HG03066 (cell line): ENCODE results near the gene ABLIM2.

Experiments
- ATAC-seq: cut with Tn5 transposase; IDR thresholded peaks from one replicate; pipeline ENCODE4 v1.9.1; 2021; ENCODE audit warnings: low read depth; ENCODE audit not compliant: unreplicated experiment

ABLIM2 gene

GRCh38 chr4:8053688-8054449, 104.7 kb downstream of the ABLIM2 start:
- no peak for ATAC-seq

- ATAC-seq: no peak
Measured at GRCh38 chr4:8052160-8052691, 106.4 kb downstream of the ABLIM2 start.

DNA sequence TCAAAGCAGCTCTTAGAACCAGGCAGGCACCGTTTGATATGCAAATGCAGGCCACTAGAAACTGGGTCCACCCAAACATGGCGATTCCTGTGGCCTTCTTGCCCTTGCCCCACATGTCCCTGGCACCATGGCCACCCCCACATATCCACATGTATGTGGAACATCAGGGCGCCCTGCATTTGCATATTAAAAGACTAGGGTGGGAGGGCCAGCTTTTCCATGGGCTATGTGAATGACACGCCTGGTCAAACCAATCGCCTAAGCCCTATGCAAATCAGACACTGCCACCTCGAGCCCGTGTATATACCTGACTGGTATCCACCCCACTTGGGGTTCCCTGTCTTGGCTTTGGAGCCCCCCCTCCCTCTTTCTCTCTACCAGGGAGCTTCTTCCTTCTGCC, 107.0 kb downstream of the ABLIM2 start:
- ATAC-seq: no peak

DNA sequence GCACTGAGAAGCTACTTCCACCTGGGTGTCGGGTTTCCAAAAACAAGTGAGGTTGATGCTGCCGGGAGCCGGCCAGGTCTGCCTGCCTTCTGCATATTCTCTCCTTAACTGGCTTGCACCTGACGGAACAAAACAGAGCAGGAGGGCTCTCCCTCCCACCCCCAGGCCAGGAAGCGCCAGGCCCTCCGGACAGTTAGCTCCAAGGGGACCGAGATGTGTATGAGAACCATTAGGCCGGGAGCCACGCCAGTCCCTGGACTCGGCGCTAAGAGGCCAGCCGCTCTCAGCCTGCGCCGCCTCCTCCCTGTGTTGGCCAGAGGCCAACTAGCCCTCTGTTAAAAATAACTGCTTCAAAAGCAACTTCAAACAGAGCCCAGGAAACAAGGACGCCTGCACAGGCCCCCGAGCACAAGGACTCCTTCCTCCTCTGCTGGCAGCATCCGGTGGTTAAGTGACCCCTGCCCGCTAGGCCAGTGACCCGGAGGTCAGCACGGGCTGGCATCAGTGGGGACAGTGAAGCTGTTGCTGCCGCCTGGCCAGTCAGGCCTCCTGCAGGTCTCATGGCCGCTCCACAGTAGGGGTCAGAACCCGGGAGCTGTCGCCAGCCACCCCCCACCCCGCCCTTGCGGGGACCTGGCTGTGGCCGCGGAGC, 107.9 kb downstream of the ABLIM2 start:
- ATAC-seq: no peak

DNA sequence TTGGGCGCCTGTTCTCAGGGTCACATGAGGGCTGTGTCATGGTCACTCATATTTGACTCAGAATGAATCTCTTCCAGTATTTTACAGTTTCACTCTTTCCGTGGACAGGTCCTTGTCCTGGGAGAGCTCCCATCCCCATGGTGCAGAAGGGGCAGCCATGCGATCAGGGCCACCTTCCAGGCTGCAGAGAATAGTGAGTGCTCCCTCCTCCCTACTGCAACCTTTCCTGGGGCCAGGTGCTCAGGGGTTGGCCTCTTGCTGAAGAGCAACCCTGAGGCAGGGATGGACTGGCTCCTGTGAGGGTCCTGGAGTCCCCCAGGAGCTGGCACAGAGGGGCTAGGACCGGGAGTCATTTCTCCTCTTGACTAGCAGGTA, 108.4 kb downstream of the ABLIM2 start:
- no peak for ATAC-seq

DNA sequence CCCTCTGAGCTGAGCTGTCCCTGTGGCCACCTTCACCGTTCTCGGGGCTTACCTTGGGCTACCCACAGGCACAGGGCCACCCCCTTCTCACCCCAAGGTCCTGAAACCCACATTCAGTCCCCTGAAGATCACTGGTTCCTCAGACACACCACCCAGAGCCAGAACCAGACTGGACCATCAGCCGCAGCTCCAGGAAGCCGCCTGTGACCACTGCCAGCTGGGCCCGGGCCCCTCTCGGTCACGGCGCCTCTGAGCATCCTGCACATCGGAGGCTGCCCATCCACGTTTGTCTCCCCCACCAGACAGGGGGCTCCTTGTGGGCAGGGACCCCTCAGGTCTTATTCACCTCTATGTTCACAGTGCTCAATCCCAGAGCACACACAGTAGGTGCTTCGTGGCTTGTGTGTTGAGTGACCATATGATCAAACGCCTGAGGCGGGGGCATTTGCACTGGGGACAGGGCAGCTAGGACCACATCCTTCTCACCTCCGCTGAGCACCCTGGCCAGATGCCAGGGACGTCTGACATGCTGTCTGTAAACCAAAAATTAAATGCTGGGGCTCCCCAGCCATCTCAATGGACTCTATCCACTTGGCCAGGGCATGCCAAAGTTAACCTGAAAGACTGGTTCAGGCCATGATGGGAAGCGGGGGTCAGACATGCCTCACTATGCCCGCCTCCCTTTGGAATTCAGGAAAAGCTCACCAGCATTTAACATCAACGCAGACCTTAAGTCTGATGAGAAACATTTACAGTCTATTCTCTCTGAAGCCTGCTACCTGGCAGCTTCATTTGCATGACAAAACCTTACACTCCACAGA, 109.5 kb downstream of the ABLIM2 start:
- ATAC-seq: no peak

DNA sequence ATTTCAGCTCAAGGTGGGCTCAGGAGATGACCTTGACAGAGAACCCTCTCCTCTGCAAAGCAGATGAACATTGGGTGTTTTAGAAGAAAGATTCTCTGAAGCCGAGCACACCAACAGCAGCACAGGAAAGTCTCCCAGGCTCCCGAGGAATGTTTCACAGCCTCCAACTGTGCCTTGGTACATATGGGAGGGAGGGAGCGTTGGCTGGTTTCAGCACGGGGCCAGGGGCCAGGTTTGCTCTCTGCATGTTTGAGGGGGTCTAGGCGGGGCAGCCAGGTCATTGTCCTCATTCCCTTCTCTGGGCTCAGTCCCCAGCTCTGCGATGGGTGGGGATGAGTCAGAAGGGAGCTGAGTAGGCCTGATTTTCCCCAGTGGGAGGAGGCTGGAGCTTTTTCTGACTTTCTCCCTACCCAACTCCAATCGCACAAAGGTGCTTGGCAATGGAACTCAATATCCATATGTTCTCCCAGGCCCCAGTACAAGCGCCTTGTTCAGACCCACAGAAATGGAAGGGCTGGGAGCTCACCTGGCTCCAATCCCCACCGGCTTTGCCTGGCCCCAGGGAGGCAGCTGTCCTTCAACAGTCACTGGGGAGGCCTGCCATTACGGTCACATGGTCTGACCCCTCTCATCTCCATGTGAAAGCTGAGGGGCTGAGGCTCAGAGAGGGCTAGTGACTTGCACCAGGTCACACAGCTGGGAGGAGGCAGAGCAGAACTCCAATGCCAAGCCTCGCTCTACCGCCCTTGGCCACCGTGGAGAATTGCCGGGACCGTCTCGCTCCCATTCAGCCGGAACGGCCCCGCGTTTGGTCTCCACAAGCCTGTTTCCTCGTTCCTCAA, 110.6 kb downstream of the ABLIM2 start:
- ATAC-seq: no peak

GRCh38 chr4:8046925-8047541, 111.6 kb downstream of the ABLIM2 start:
- no peak for ATAC-seq

- ATAC-seq: no peak
Measured at GRCh38 chr4:8045909-8046308, 112.7 kb downstream of the ABLIM2 start.

- no peak for ATAC-seq
Measured at GRCh38 chr4:8044699-8045098, 113.9 kb downstream of the ABLIM2 start.

GRCh38 chr4:8044244-8044643, 114.4 kb downstream of the ABLIM2 start:
- no peak for ATAC-seq

- no peak for ATAC-seq
Measured at GRCh38 chr4:8043596-8043995, 115.0 kb downstream of the ABLIM2 start.

DNA sequence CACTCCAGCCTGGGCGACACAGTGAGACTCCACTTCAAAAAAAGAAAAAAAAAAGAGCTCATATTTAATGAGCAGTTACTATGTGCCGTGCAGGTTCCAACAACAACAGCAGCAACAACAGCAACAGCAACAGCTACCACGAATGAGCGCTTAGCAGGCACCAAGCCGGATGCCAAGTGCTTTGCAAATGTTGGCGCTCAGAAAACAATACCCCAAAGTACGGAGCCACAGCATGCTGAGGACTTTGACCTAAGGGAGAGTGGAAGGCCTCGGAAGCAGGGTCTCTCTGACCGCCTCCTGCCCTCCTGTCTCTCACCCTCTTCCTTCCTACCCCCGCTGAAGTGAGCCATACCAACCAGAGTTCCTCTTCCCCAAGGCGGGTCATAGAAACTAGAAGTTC, 116.7 kb downstream of the ABLIM2 start:
- ATAC-seq: no peak

DNA sequence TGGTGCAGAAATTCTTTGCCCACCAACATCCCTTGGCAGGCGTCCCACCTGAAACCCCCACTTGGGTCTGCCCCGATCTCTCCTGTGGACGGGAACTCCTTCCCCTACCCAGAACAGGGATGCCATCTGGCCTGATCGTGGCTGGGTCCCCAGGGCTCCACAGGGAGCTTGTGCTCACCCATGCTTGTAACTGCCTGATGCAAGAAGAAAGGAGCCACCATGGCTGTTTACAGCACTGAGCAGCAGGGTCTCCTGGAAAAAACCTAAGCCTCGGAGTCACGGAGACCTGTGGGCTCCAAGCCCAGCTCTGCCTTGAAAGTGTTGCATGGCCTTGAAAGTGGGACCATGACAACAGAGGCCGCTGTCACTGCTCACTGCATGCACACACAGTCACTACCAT, 117.4 kb downstream of the ABLIM2 start:
- ATAC-seq: no peak

GRCh38 chr4:8040607-8041006, 118.0 kb downstream of the ABLIM2 start:
- no peak for ATAC-seq

DNA sequence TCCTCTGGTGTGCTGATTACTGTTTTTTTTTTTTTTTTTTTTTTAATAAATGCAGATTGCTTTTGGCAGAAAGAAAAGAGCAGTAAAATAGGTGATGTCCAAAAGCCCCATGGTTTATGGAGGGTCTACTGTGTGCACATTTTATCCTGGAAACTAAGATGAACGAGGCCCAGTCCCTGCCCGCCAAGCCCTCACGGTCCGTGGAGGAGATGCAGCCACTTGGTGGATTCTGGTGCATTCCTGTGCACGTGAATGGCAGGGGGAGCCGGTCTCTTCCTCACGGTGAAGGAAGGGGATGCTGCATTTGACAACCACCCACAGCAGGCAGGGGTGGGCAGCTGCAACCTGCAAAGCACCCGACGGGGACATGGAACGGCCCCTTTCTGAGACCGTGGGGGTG, 118.8 kb downstream of the ABLIM2 start:
- no peak for ATAC-seq

GRCh38 chr4:8039290-8039689, 119.3 kb downstream of the ABLIM2 start:
- no peak for ATAC-seq

DNA sequence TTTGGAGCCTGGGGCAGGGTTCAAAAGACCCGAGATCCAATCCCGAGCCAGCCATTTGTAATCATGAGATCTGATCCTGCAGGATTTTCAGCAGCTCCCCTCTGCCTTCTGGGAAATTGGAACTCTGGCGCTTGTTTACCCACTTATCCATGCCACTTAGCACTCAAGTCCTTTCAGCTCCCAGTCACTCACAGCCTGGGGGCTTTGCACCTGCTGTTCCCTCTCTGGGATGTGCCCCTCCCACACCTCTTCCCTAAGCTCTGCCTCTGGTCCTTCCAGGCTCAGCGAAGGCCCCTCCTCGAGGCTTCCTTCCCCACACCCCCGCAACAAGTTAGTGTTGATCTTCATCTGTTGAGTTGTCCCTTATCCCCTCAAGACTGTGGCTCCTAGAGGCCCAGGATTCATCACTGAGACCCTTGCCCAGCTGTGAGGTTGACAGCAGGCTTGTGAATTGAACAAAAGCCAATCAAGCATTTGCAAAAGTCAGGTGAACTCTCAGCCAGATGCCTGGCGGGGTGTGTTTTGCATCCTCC, 119.8 kb downstream of the ABLIM2 start:
- no peak for ATAC-seq

DNA sequence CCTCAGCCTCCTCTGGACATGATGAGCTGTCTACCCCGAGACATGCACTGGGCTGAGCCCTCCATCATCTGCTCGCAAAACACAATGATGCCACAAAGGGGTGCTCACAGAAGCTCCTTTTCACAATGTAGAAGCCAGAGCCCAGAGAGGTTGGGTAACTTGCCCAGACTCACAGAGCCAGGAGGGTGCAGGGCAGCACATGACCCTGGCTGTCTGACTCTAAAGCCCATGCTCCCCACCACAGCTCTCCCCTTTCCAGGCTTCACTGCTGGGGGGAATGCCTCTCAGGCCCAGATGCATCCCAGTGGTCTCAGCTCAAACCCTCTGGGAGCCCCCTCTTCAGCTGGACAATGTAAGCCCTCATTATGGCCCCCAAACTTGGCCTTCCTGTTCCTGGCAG, 120.5 kb downstream of the ABLIM2 start:
- ATAC-seq: no peak
